HFFc6 (cell line): Measurements from ENCODE around the gene PLA2R1. TPM values are rescaled to one million over a fixed set of nuclear protein-coding genes. Genes with fewer than 3 reads are reported as not detected.

Experiments used
- DNase-seq: peaks from one replicate; pipeline ENCODE4 v3.0.0-alpha.2; 2018
- H3K27ac Mint-ChIP-seq: 2 replicates; pipeline ENCODE4 v1.8.0; 2020; ENCODE audit warnings: mild to moderate bottlenecking, mixed read lengths
- H3K27me3 Mint-ChIP-seq: 2 replicates; pipeline ENCODE4 v1.8.0; 2021; ENCODE audit warnings: mild to moderate bottlenecking, moderate library complexity, mixed read lengths; ENCODE audit not compliant: insufficient read depth
- H3K36me3 Mint-ChIP-seq: 2 replicates; pipeline ENCODE4 v1.8.0; 2021; ENCODE audit warnings: low read depth, mixed read lengths
- H3K4me1 Mint-ChIP-seq: 2 replicates; pipeline ENCODE4 v1.8.0; 2020; ENCODE audit warnings: low read depth, mixed read lengths
- H3K4me3 Mint-ChIP-seq: 2 replicates; pipeline ENCODE4 v1.8.0; 2020; ENCODE audit warnings: mild to moderate bottlenecking, moderate library complexity, mixed read lengths
- H3K9me3 Mint-ChIP-seq: 2 replicates; pipeline ENCODE4 v1.8.0; 2020; ENCODE audit warnings: mild to moderate bottlenecking, mixed read lengths
- CTCF ChIP-seq: fragments of 200-600 bp; sonication (generic); IDR thresholded peaks from 2 replicates; pipeline ENCODE4 v1.5.0; 2021; ENCODE audit warnings: antibody characterized with exemption, mild to moderate bottlenecking
- total RNA-seq, 6 experiments: library from RNA; stranded (reverse); fragmentation: NEBNext Ultra II Directional; extraction: Animal tissue kit (Norgen Biotek cat#: 25700); gene quantifications; 2 replicates in 1 of 6; 3 replicates in 5 of 6; pipeline ENCODE4 v1.2.3, GENCODE V29; 2021

PLA2R1 gene
- total RNA-seq, 6 experiments from 2014 or later, result 3.2 to 6.3 (median 3.3) TPM

GRCh38 chr2:160063271-160063670, 856 bp upstream of the PLA2R1 start:
- H3K36me3 Mint-ChIP-seq, result no peaks in the 10 kb centered on the region
- H3K27me3 Mint-ChIP-seq, result peaks cover 8% of the 10 kb centered on the region; the same call in 1 of the 2 replicates
- H3K27ac Mint-ChIP-seq, result no peak overlapping the region
- peaks cover 11% of the 10 kb centered on the region for H3K4me1 Mint-ChIP-seq
- TF ChIP-seq CTCF, result no peak
- no peak for DNase-seq
- peak overlapping the region; percentile 89 for H3K4me3 Mint-ChIP-seq
- H3K9me3 Mint-ChIP-seq, result peaks cover 6% of the 10 kb centered on the region

- no peak overlapping the region; the same call in 1 of the 2 replicates for H3K27ac Mint-ChIP-seq
- DNase-seq, result no peak
- H3K36me3 Mint-ChIP-seq, result no peaks in the 10 kb centered on the region
- H3K4me3 Mint-ChIP-seq, result peak overlapping the region; percentile 89
- peaks cover 8% of the 10 kb centered on the region; the same call in 1 of the 2 replicates for H3K27me3 Mint-ChIP-seq
- no peaks in the 10 kb centered on the region for H3K9me3 Mint-ChIP-seq
- TF ChIP-seq CTCF, result no peak
- H3K4me1 Mint-ChIP-seq, result peaks cover 23% of the 10 kb centered on the region
These were observed 497 bp downstream of the PLA2R1 start for GRCh38 chr2:160061944-160062291.

DNA sequence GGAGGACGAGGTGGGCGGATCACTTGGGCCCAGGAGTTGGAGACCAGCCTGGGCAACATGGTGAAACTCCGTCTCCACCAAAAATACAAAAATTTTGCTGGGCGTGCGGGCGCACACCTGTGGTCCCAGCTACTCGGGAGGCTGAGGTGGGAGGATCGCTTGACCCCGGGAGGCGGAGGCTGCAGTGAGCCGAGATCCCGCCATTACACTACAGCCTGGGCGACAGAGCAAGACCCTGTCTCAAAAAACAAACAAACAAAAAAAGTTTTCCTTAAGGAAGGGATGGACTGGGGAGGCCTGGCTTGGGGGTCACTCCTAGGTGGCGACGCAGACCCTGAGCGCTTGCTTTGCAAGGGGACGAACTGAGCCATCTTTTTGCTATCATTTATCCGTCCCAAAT, 882 bp downstream of the PLA2R1 start:
- no peak for TF ChIP-seq CTCF
- DNase-seq, result no peak
- Mint-ChIP-seq H3K4me3 (peak overlapping the region; percentile 89), H3K27me3 (peaks cover 8% of the 10 kb centered on the region; the same call in 1 of the 2 replicates), H3K4me1 (peaks cover 23% of the 10 kb centered on the region), H3K36me3 (no peaks in the 10 kb centered on the region), H3K27ac (no peak overlapping the region), H3K9me3 (no peaks in the 10 kb centered on the region)

DNA sequence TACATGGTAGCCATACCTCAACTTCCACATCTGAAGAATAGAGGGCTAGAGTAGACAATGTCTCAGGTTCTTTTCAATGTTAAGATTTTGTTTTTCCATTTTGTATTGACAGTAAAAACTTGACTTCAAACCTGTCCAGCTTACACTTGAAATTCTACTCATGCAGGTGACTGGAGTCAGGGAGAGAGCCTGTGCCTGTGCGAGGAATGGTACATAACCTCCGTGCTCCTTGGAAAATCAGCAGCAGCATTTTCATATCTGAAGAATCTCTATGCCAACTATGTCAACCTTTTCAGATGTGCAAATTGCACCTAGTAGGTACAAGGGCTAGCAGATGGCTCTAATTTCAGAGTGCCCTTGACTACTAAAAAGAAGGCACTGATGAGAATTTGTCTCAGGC, 2.1 kb downstream of the PLA2R1 start:
- no peak overlapping the region for H3K27ac Mint-ChIP-seq
- peaks cover 3% of the 10 kb centered on the region; the same call in 1 of the 2 replicates for H3K27me3 Mint-ChIP-seq
- TF ChIP-seq CTCF, result no peak
- no peak for DNase-seq
- no peak overlapping the region for H3K4me3 Mint-ChIP-seq
- no peaks in the 10 kb centered on the region for H3K36me3 Mint-ChIP-seq
- H3K9me3 Mint-ChIP-seq, result no peaks in the 10 kb centered on the region
- peaks cover 31% of the 10 kb centered on the region for H3K4me1 Mint-ChIP-seq

DNA sequence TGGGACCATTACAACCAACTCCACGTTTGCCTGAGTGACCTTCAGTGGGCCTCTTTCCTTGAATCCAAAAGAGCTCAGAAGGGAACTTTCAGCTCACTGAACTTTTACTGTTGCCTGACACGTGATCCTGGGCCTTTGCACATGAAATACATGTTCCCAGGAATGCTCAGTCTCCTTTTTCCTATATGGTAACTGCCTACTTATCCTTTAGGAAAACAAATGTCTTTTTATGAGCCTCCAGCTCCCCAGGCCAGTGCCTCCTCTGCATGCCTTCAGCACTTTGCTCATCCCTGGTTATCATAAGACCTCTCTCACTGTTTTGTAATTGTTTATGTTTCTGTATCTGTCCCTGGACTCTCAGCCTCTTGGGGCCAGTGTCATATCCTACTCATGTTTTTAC, 5.1 kb downstream of the PLA2R1 start:
- Mint-ChIP-seq H3K9me3 (no peaks in the 10 kb centered on the region), H3K4me1 (peaks cover 36% of the 10 kb centered on the region), H3K27ac (no peak overlapping the region), H3K4me3 (no peak overlapping the region), H3K27me3 (peaks cover 1% of the 10 kb centered on the region), H3K36me3 (no peaks in the 10 kb centered on the region)
- DNase-seq, result no peak
- no peak for TF ChIP-seq CTCF

GRCh38 chr2:160055726-160056108, 6.7 kb downstream of the PLA2R1 start:
- Mint-ChIP-seq H3K4me3 (no peak overlapping the region), H3K4me1 (peaks cover 50% of the 10 kb centered on the region), H3K27ac (no peak overlapping the region), H3K9me3 (no peaks in the 10 kb centered on the region), H3K27me3 (peaks cover 1% of the 10 kb centered on the region), H3K36me3 (no peaks in the 10 kb centered on the region)
- DNase-seq, result no peak
- no peak for TF ChIP-seq CTCF
